ENCODE measurements around the gene RPS6KA2. TPM values are rescaled to one million over a fixed set of nuclear protein-coding genes. Genes with fewer than 3 reads are reported as not detected.
"Not testable (repeated sequence)": the region's sequence is repeated elsewhere in the genome, so short reads cannot be mapped to it uniquely, and the experiment has no call there.

The RPS6KA2 gene
- polyA plus RNA-seq, 1 donor = 12.5 TPM

DNA sequence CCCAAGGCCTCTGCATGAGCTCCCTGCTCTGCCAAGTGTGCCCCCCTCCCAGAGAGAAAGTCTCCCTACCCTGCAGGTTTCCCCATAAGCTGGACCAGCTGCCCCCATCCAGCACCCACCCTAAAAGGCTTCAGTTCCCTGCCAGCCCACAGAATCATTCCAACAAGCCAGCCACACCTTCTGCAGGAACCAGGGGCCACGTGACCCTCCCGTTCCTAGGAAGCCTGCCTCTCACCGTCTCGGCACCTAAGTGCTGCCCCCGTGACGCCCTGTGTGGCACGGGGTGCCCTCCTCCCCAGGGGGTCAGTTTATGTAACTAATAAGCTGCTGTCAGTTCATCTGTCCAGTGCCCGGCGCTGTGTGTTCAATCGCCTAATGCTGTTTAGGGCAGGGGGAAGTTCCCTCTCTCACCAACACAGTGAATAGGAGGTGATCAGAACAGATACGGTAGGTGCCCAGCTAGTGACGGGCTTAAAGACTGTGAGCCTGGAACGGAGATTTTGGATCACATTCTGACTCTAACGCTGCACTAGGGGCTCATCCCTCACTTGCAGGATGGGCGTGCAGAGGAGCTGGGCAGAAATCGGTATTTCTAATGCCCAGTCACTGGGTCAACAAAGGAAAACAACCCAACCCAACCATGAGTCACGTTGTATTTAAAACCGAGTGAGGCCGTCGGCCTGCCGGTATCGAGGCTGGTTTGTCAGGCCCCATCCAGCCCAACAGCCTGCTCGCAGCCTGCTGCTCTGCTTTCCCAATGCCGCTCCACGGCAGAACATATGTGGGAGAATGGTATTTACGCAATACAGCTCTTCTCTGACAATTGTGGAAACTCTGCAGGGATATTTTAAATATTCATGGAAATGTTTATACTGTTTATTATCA is 96.6 kb downstream of the RPS6KA2 start:
- H3K27me3 ChIP-seq (ENCODE audit: control insufficient read depth, insufficient read depth, low read length) = no peaks in the 10 kb centered on the region
- WGBS (ENCODE audit: insufficient coverage, low lambda C conversion rate) = 100% methylated on average over 1 of the region's 26 CpGs
- no peak overlapping the region for H3K27ac ChIP-seq (ENCODE audit: low read length)
- no peaks in the 10 kb centered on the region for H3K4me1 ChIP-seq (ENCODE audit: control insufficient read depth, insufficient read depth, low read length)
- no peak overlapping the region for H3K4me3 ChIP-seq (ENCODE audit: low read length)
- no peaks in the 10 kb centered on the region for H3K9me3 ChIP-seq (ENCODE audit: control insufficient read depth, low read depth, low read length)
- no peak for DNase-seq
- no peaks in the 10 kb centered on the region for H3K36me3 ChIP-seq (ENCODE audit: control insufficient read depth, insufficient read depth, low read length)

DNA sequence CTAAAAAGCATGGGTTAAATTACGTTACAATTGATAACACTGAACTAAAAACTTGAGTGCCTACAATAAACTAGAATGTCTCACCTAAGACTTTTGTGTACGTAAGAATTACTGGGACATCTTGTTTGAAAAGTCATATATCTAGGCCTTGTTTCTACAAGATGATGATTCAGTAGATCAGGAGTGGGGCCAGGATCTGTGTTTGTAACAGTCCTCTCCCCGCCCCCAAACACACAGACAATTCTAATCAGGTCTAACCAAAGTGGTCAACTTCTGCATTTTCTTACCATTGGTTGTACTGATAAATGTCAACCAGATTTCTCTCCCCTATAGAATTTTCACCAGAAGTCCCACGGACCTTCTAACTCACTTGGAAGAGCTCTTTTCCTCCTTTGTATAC is 97.5 kb downstream of the RPS6KA2 start:
- 72% methylated on average over 2 of the region's 4 CpGs for WGBS (ENCODE audit: insufficient coverage, low lambda C conversion rate)
- Histone ChIP-seq H3K4me3 (ENCODE audit: low read length) (no peak overlapping the region), H3K27ac (ENCODE audit: low read length) (no peak overlapping the region), H3K27me3 (ENCODE audit: control insufficient read depth, insufficient read depth, low read length) (no peaks in the 10 kb centered on the region), H3K36me3 (ENCODE audit: control insufficient read depth, insufficient read depth, low read length) (no peaks in the 10 kb centered on the region), H3K9me3 (ENCODE audit: control insufficient read depth, low read depth, low read length) (no peaks in the 10 kb centered on the region), H3K4me1 (ENCODE audit: control insufficient read depth, insufficient read depth, low read length) (no peaks in the 10 kb centered on the region)
- no peak for DNase-seq

DNA sequence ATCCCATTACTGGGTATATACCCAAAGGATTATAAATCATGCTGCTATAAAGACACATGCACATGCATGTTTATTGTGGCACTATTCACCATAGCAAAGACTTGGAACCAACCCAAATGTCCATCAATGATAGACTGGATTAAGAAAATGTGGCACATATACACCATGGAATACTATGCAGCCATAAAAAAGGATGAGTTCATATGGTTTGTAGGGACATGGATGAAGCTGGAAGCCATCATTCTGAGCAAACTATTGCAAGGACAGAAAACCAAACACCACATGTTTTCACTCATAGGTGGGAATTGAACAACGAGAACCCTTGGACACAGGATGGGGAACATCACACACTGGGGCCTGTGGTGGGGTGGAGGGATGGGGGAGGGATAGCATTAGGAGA is 98.0 kb downstream of the RPS6KA2 start:
- H3K27ac ChIP-seq (ENCODE audit: low read length); H3K4me3 ChIP-seq (ENCODE audit: low read length); DNase-seq; H3K27me3 ChIP-seq (ENCODE audit: control insufficient read depth, insufficient read depth, low read length); H3K9me3 ChIP-seq (ENCODE audit: control insufficient read depth, low read depth, low read length); H3K4me1 ChIP-seq (ENCODE audit: control insufficient read depth, insufficient read depth, low read length); H3K36me3 ChIP-seq (ENCODE audit: control insufficient read depth, insufficient read depth, low read length): not testable (repeated sequence)
- no CpG with 5 or more reads among the region's 1 CpG for WGBS (ENCODE audit: insufficient coverage, low lambda C conversion rate)

DNA sequence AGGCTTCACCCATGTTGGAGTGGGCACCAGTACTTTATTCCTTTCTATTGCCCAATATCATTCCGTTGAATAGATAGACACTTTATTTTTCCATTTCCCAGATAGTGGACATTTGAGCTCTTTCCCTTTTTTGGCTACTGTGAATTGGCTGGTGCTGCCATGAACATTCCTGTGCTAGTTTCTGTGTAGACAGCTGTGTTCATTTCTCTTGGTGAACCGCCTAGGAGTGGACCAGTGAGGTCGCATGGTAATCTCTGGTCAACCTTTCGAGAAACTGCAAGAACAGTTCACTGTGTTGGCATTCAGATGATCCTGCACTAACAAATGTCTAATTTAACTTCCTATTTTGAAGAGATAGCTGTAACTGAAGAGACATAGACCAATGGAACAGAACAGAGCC is 99.2 kb downstream of the RPS6KA2 start:
- no CpG with 5 or more reads among the region's 4 CpGs for WGBS (ENCODE audit: insufficient coverage, low lambda C conversion rate)
- H3K27ac ChIP-seq (ENCODE audit: low read length) = no peak overlapping the region
- H3K36me3 ChIP-seq (ENCODE audit: control insufficient read depth, insufficient read depth, low read length) = no peaks in the 10 kb centered on the region
- H3K9me3 ChIP-seq (ENCODE audit: control insufficient read depth, low read depth, low read length) = no peaks in the 10 kb centered on the region
- no peak for DNase-seq
- no peaks in the 10 kb centered on the region for H3K4me1 ChIP-seq (ENCODE audit: control insufficient read depth, insufficient read depth, low read length)
- H3K27me3 ChIP-seq (ENCODE audit: control insufficient read depth, insufficient read depth, low read length) = no peaks in the 10 kb centered on the region
- no peak overlapping the region for H3K4me3 ChIP-seq (ENCODE audit: low read length)

DNA sequence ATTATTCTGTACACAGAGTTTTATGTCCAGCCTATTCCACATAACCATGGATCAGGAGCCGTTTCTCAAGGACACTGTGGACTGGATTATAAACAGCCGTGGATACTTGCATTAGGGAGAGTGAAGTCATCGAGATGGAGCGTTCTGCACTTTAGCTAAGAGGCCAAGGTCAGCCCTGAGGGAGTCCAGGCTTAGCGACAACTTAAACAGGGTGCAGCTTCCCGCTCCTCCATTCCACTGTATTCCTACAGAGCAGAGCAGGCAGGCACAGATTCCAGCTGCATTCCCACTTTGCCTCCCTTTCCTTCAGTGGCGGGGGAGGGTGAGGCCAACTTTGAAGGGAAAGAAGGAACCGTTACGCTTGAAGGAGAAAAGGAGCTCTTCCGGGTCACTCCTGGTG is 100.1 kb downstream of the RPS6KA2 start:
- no peak overlapping the region for H3K27ac ChIP-seq (ENCODE audit: low read length)
- no peaks in the 10 kb centered on the region for H3K27me3 ChIP-seq (ENCODE audit: control insufficient read depth, insufficient read depth, low read length)
- no peaks in the 10 kb centered on the region for H3K4me1 ChIP-seq (ENCODE audit: control insufficient read depth, insufficient read depth, low read length)
- no peak for DNase-seq
- no peak overlapping the region for H3K4me3 ChIP-seq (ENCODE audit: low read length)
- no CpG with 5 or more reads among the region's 10 CpGs for WGBS (ENCODE audit: insufficient coverage, low lambda C conversion rate)
- H3K9me3 ChIP-seq (ENCODE audit: control insufficient read depth, low read depth, low read length) = no peaks in the 10 kb centered on the region
- no peaks in the 10 kb centered on the region for H3K36me3 ChIP-seq (ENCODE audit: control insufficient read depth, insufficient read depth, low read length)

DNA sequence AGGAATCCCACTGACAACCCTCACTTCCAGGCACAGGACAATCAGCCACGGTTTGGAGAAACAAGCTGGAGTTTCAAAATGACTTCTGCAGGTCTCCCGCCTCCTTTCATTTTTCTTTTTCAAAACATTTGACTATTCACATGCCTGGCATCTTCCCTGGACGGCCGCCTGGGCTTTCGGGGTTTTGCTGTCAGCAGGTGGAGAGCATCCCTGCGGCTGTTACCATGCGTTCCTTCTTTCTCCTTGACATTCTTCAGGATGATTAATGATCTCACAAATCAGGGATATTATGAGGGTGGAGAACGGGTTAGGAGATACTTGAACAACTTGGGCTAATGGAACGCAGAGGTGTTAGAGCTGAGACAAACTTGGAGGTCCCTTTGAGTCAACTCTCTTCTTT is 101.5 kb downstream of the RPS6KA2 start:
- 93% methylated on average over 3 of the region's 9 CpGs for WGBS (ENCODE audit: insufficient coverage, low lambda C conversion rate)
- Histone ChIP-seq H3K36me3 (ENCODE audit: control insufficient read depth, insufficient read depth, low read length) (no peaks in the 10 kb centered on the region), H3K27me3 (ENCODE audit: control insufficient read depth, insufficient read depth, low read length) (no peaks in the 10 kb centered on the region), H3K4me3 (ENCODE audit: low read length) (no peak overlapping the region), H3K27ac (ENCODE audit: low read length) (no peak overlapping the region), H3K4me1 (ENCODE audit: control insufficient read depth, insufficient read depth, low read length) (no peaks in the 10 kb centered on the region), H3K9me3 (ENCODE audit: control insufficient read depth, low read depth, low read length) (no peaks in the 10 kb centered on the region)
- DNase-seq = no peak

DNA sequence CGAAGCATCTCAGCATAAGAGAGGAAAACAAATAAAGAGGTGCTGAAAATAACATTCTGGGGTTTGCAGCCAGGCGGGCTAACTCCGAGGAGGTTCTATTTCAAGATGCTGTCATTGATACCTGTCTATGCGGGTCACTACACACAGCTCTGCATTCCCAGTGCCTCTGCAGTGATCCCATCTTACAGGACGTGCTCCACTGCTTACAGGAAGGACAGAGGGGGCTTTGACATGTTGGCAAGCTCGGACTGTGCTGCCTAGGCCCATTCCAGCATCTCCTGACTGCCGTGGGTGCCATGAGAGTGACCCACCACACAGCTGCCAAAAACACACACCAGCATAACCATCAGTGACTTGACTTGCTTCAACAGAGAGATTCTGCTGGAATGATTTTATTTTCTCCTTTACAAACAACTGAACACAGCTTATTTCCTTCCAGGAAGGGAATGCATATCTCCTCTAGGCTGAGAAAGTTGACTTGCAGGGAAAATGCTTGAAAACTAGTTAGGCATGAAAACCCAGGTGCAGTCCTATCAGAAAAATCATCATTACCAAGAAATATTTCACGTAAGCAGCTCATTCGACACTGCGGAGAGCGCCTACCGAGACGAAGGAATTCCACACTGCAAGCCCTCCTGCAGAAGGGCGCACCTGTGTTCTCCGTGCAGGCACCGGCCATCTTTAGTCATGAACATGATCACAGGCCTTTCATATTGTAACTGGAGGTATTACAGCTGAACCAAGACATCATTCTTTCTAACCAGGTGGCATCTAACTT is 103.1 kb downstream of the RPS6KA2 start:
- Histone ChIP-seq H3K4me1 (ENCODE audit: control insufficient read depth, insufficient read depth, low read length) (no peaks in the 10 kb centered on the region), H3K4me3 (ENCODE audit: low read length) (no peak overlapping the region), H3K27me3 (ENCODE audit: control insufficient read depth, insufficient read depth, low read length) (no peaks in the 10 kb centered on the region), H3K36me3 (ENCODE audit: control insufficient read depth, insufficient read depth, low read length) (no peaks in the 10 kb centered on the region), H3K27ac (ENCODE audit: low read length) (no peak overlapping the region), H3K9me3 (ENCODE audit: control insufficient read depth, low read depth, low read length) (no peaks in the 10 kb centered on the region)
- no peak for DNase-seq
- WGBS (ENCODE audit: insufficient coverage, low lambda C conversion rate) = no CpG with 5 or more reads among the region's 16 CpGs

DNA sequence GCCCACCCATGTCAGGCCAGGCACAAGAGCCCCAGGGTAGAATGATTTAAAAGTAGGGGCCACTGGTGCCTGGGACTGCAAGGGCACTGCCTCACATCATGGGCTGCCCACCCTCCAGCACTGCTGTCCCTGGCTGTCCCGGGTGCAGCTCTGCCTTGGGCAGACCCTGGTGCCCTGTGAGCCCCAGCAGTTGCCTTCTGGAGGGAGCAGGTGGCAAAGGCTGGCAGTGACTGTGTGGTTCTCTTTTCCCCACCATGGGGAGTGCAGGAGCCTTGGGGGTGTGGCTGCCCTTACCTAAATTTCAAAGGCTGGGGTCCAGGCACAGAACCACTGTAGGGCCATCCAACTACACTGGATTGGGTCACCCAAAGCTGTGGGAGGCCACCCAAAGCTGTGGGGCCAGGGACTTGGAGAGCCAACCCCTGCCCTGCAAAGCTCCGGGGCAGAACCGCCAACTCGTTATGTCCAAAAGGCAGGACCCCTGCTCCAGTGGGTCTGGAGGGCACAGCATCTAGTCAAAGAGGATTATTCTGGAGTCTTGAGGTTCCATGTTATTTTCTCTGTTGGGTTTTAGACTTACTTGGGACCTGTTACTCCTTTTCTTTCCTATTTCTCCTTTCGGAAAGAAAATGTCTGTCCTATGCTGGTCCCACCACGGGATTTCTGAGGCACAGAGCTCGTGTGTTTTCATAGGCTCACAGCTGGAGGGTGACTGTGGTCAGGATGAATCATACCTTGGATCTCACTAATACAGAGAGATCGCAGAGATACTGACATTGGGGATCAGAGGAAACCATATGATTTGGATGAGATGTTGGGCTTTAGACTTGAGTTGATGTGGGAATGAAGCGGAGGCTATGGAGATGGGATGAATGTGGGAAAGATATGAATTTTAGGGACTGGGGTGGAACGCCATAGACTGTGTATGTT is 105.9 kb downstream of the RPS6KA2 start:
- no peak for DNase-seq
- Histone ChIP-seq H3K27me3 (ENCODE audit: control insufficient read depth, insufficient read depth, low read length) (no peaks in the 10 kb centered on the region), H3K4me1 (ENCODE audit: control insufficient read depth, insufficient read depth, low read length) (no peaks in the 10 kb centered on the region), H3K27ac (ENCODE audit: low read length) (no peak overlapping the region), H3K36me3 (ENCODE audit: control insufficient read depth, insufficient read depth, low read length) (no peaks in the 10 kb centered on the region), H3K9me3 (ENCODE audit: control insufficient read depth, low read depth, low read length) (peaks cover 7% of the 10 kb centered on the region), H3K4me3 (ENCODE audit: low read length) (no peak overlapping the region)
- 100% methylated on average over 1 of the region's 10 CpGs for WGBS (ENCODE audit: insufficient coverage, low lambda C conversion rate)

DNA sequence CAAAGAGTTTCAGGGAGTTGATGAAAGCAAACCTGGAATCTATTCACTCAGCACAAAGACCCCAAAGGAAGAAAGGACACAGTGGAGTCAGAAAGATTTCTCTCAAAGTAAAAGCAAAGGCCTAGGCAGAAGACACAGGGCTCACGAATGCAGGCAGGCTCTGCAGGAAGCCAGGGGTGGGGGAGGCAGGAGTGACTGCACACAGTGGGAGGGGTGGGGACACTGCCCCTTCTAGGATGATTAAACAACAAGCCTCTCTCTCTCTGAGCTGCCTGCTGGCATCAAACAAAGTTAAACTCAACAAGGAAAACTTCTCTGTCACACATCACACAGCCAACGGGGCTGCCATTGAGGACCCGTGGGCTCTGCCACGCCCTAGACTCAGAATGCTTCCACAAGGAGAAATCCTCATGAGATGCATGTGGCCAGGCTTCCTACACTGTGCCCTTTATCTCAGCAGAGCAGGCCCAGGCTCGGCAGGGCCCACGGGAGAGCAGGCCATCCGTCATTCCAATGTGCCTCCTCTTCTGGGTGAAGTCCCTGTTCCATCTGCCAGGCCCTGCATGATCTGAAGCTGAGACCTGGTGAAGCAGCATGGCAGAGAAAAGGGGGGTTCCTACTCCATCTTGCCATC is 110.7 kb downstream of the RPS6KA2 start:
- no peaks in the 10 kb centered on the region for H3K27me3 ChIP-seq (ENCODE audit: control insufficient read depth, insufficient read depth, low read length)
- H3K36me3 ChIP-seq (ENCODE audit: control insufficient read depth, insufficient read depth, low read length) = no peaks in the 10 kb centered on the region
- no peak for DNase-seq
- no peak overlapping the region for H3K4me3 ChIP-seq (ENCODE audit: low read length)
- no peak overlapping the region for H3K27ac ChIP-seq (ENCODE audit: low read length)
- no peaks in the 10 kb centered on the region for H3K4me1 ChIP-seq (ENCODE audit: control insufficient read depth, insufficient read depth, low read length)
- H3K9me3 ChIP-seq (ENCODE audit: control insufficient read depth, low read depth, low read length) = peaks cover 7% of the 10 kb centered on the region
- no CpG with 5 or more reads among the region's 7 CpGs for WGBS (ENCODE audit: insufficient coverage, low lambda C conversion rate)
